Right cardiac atrium (tissue), 5 donors: ENCODE results near the gene MPST. TPM values are rescaled to one million over a fixed set of nuclear protein-coding genes. Genes with fewer than 3 reads are reported as not detected.

Experiments
- ATAC-seq, 2 donors: fragments of 200-7000 bp; cut with Tn5 transposase; one replicate each; pipeline versions ENCODE4 v1.8.0 to v1.9.1; 2020; ENCODE audit warnings: moderate library complexity in 2 of 2, mild to moderate bottlenecking in 1 of 2
- DNase-seq, 3 donors: peaks; one replicate each; pipeline ENCODE4 v3.0.0-alpha.2; 2020
- H3K27ac ChIP-seq: one replicate; pipeline ENCODE4 v1.5.1; 2013; ENCODE audit warnings: mild to moderate bottlenecking, low read length, control low read depth, moderate library complexity
- H3K27me3 ChIP-seq: one replicate; pipeline ENCODE4 v1.6.1; 2013; ENCODE audit not compliant: control insufficient read depth, insufficient read depth
- H3K4me1 ChIP-seq: one replicate; pipeline ENCODE4 v1.6.1; 2013; ENCODE audit warnings: low read length; ENCODE audit not compliant: control insufficient read depth, insufficient read depth
- H3K4me3 ChIP-seq: one replicate; pipeline ENCODE4 v1.5.1; 2013; ENCODE audit warnings: low read length, control low read depth
- H3K9me3 ChIP-seq: one replicate; pipeline ENCODE4 v1.6.1; 2013; ENCODE audit warnings: low read length; ENCODE audit not compliant: control insufficient read depth
- WGBS: extraction: QIAGEN DNeasy Blood & Tissue Kit; methylation state at CpG from one replicate; pipeline ENCODE4 v1.1.7; 2013; 5-methylcytosine and 5-hydroxymethylcytosine counted together
- intact Hi-C, 4 donors: fragments of 100-400 bp; cut with DNase I; formaldehyde crosslinking; loops; one replicate each; pipeline versions ENCODE4 v1.11.0 to v1.14.0; 2022 to 2023
- polyA plus RNA-seq: library from polyadenylated mRNA; stranded (reverse); fragments of 200-250 nt; gene quantifications from one replicate; pipeline ENCODE4 v1.2.3, GENCODE V29; 2013
- total RNA-seq, 4 donors: library from RNA; stranded (reverse); fragmentation: NEBNext Ultra II Directional; extraction: Animal tissue kit (Norgen Biotek cat#: 25700); gene quantifications; one replicate each; pipeline ENCODE4 v1.2.1, GENCODE V29; 2021
- donor health status: healthy with polysubstance abuse.
- donor health status: DM: no; HTN: yes; CAD: no.
- donor health status: DM: no; HTN: no; CAD: no.
- donor health status: DM: no; HTN: yes; CAD: no; lungs with severe emphysema.
- donor health status: DM: yes; HTN: yes; CAD: no.

MPST gene
- total and polyA plus RNA-seq, 5 donors, result 49.6 to 93.0 (median 57.3) TPM

DNA sequence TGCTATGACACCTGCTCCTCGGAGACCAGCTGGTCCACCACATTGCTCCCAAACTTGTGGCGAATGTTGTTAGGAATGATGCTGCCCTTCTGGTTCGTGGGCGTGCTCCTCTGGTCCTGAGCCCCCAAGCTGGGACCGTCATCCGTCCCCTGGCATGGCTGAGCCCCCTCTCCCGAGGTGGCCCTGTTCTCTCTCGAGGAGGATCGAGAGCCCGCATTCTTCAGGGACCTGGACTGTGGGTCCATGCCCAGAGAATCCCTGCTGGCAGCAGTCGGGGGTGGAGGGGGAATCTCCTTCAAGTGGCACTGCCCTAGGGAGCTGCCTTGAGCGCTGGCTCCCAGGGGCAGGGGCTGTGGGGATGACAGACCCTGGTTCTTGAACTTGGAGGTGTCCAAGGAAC is 17.7 kb upstream of the MPST start:
- no peaks in the 10 kb centered on the region for H3K4me1 ChIP-seq
- intact Hi-C loops, result no loop called here
- ATAC-seq, result no peak
- no peaks in the 10 kb centered on the region for H3K9me3 ChIP-seq
- DNase-seq, result no peak
- H3K4me3 ChIP-seq, result no peak overlapping the region
- 89% methylated on average over 12 of the region's 12 CpGs for WGBS
- no peaks in the 10 kb centered on the region for H3K27me3 ChIP-seq
- H3K27ac ChIP-seq, result no peak overlapping the region

DNA sequence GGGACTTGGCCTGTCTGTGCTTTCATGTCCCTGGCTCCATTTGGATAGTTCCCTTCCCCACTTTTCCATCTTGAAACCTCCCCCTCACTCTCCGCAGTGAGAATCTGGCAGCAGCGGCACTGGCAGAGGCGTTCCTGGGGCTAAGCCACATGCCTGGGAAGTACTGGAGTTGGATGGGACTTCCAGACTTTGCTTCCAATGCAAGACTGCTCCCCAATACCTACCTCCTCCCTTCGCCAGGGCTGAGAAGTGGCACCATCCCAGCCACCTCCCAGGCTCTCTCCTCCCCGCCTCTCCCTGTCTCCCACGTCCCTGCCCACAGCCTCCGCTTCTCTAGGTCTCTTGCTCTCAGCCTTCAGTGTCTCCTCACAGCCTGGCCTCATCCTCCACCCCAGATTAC is 16.9 kb upstream of the MPST start:
- no peak overlapping the region for H3K27ac ChIP-seq
- no peaks in the 10 kb centered on the region for H3K9me3 ChIP-seq
- DNase-seq, result no peak
- intact Hi-C loops, result no loop called here
- WGBS, result 74% methylated on average over 7 of the region's 7 CpGs
- H3K4me1 ChIP-seq, result peaks cover 4% of the 10 kb centered on the region
- no peaks in the 10 kb centered on the region for H3K27me3 ChIP-seq
- ATAC-seq, result no peak
- H3K4me3 ChIP-seq, result no peak overlapping the region

DNA sequence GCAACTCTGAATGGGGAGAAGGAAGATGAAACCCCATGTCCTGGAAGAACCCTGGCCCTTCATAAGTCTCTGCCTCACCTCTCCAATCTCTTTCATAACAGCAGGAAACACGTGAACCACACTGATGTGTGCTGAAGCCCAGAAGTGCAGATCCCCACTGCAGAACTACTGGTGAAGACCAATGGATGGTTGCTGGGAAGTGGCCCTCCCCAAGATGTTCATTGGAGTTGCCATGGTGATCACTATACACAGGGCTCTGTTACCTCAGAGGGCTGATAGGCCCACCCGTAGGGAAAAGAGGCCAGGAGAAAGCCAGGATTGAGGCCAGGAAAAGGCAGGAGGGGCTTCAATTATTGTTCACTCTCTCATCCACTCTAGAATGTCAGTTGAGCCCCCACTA is 11.9 kb upstream of the MPST start:
- Histone ChIP-seq H3K27ac (no peak overlapping the region), H3K4me3 (no peak overlapping the region), H3K4me1 (peaks cover 13% of the 10 kb centered on the region), H3K27me3 (no peaks in the 10 kb centered on the region), H3K9me3 (no peaks in the 10 kb centered on the region)
- 25% methylated on average over 2 of the region's 2 CpGs for WGBS
- ATAC-seq (peak in 1 of 2 donors; percentile 43), DNase-seq (no peak)
- intact Hi-C loops, result no loop called here

DNA sequence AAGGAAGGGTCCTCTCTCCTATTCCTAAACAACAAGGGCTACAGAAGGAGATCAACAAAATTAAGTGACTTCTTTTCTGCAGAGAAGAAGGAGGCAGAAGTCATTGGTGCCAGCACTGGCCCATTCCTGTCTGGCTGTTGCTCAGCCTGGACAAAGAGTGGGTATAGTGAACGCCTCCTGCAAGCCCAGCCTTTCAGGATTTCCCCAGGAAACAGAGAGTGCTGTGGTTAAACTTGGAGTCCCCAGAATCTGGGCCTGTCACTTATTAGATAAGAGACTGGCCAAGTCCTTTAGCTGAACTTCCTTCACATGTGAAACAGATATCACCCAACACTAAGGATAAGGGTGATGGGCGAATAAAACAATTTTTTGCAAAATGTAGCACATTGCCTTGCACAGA is 11.2 kb upstream of the MPST start:
- Histone ChIP-seq H3K4me3 (no peak overlapping the region), H3K4me1 (peaks cover 13% of the 10 kb centered on the region), H3K27ac (no peak overlapping the region), H3K9me3 (no peaks in the 10 kb centered on the region), H3K27me3 (no peaks in the 10 kb centered on the region)
- peak; percentile 66 to 80 for ATAC-seq
- DNase-seq, result no peak
- intact Hi-C loops, result no loop called here
- 49% methylated on average over 2 of the region's 2 CpGs for WGBS

DNA sequence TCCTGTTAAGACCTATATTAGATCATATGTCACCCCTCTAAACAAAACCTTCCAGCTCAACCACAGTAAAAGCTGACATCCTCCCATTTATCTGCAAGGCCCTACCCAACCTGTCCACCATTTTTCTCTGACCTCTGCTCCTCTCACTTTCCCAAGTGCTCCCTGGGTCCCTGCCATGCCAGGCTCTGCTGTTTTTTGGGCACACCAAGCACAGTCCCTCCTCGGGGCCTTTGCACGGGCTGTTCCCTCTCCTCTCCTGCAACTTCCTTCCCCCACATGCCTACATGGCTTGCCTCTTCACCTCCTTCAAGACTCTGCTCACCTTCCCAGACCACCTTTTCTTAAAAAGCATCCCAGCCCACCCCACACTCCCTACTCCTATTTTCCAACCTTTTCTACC is 10.1 kb upstream of the MPST start:
- WGBS, result 82% methylated on average over 2 of the region's 2 CpGs
- Histone ChIP-seq H3K4me1 (peaks cover 13% of the 10 kb centered on the region), H3K9me3 (no peaks in the 10 kb centered on the region), H3K27me3 (no peaks in the 10 kb centered on the region), H3K4me3 (no peak overlapping the region), H3K27ac (no peak overlapping the region)
- intact Hi-C loops, result no loop called here
- ATAC-seq (no peak), DNase-seq (no peak)

DNA sequence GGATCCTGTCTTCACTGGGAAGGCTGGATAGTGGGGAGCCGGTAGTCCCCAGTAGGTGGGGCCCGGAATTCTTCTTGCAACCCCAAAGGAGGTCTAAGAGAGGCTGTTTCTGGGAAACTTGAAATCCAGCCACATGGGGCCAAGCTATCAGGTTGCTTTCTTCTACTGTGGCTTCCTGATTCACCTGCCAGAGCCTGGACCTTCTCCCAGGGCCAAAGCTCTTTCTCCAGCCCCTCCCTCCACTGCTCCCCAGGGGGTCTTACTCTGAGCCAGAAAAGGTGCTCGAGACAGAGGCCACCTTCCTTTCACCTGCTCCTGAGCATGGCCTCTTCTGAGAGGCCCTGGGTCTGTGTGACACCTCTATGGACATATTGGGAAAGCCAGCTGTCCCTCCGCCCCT is 9.4 kb upstream of the MPST start:
- no peak for DNase-seq
- peaks cover 13% of the 10 kb centered on the region for H3K4me1 ChIP-seq
- no peak overlapping the region for H3K27ac ChIP-seq
- no peak for ATAC-seq
- WGBS, result 85% methylated on average over 4 of the region's 4 CpGs
- no peaks in the 10 kb centered on the region for H3K27me3 ChIP-seq
- intact Hi-C loops, result no loop called here
- no peak overlapping the region for H3K4me3 ChIP-seq
- no peaks in the 10 kb centered on the region for H3K9me3 ChIP-seq

DNA sequence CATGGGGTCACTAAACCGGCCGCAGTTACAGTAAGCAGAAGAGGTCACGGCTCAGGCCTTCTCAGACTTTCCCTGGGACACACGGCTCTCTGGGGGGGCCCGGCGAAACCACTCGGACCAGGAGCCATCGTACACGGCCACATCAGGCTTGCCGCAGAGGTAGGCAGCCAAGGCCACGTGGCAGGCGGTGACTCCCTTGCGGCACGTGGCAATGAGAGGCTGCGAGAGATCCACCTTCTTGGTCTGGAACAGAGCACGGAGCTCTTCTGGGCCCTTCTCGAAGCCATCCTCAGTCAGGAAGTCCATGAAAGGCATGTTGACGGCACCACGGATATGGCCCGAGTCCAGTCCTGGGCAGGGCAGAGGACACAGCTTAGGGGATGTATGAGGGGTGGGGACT is 8.6 kb upstream of the MPST start:
- 79% methylated on average over 20 of the region's 20 CpGs for WGBS
- ATAC-seq (no peak), DNase-seq (peak in 1 of 3 donors; percentile 50)

DNA sequence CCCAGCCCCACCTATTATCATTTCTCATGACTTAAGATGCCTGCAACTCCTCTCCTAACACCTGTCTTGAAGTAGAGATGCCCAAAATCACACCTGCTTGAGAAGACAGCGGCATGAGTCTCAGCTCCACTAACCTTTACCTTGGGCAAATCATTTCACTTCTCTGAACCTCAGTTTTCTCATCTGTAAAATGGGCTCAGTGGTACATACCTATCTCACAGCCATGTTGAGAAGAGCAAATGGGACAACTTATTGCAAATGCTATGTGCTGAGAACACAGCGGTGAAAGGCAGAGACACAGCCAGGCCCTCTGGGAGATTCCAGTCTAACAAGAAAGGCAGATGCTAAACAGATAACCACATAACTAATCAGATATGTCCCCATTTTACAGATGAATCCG is 8.1 kb upstream of the MPST start:
- intact Hi-C loops, result no loop called here
- H3K27me3 ChIP-seq, result no peaks in the 10 kb centered on the region
- H3K27ac ChIP-seq, result no peak overlapping the region
- H3K4me3 ChIP-seq, result no peak overlapping the region
- 96% methylated on average over 3 of the region's 3 CpGs for WGBS
- no peak for ATAC-seq
- H3K9me3 ChIP-seq, result no peaks in the 10 kb centered on the region
- peaks cover 16% of the 10 kb centered on the region for H3K4me1 ChIP-seq
- no peak for DNase-seq

More for the DNA sequence above, 8.6 kb upstream of the MPST start:
- intact Hi-C loops, result no loop called here
- H3K9me3 ChIP-seq, result no peaks in the 10 kb centered on the region
- H3K27me3 ChIP-seq, result no peaks in the 10 kb centered on the region
- no peak overlapping the region for H3K4me3 ChIP-seq
- no peak overlapping the region for H3K27ac ChIP-seq
- H3K4me1 ChIP-seq, result peaks cover 15% of the 10 kb centered on the region

DNA sequence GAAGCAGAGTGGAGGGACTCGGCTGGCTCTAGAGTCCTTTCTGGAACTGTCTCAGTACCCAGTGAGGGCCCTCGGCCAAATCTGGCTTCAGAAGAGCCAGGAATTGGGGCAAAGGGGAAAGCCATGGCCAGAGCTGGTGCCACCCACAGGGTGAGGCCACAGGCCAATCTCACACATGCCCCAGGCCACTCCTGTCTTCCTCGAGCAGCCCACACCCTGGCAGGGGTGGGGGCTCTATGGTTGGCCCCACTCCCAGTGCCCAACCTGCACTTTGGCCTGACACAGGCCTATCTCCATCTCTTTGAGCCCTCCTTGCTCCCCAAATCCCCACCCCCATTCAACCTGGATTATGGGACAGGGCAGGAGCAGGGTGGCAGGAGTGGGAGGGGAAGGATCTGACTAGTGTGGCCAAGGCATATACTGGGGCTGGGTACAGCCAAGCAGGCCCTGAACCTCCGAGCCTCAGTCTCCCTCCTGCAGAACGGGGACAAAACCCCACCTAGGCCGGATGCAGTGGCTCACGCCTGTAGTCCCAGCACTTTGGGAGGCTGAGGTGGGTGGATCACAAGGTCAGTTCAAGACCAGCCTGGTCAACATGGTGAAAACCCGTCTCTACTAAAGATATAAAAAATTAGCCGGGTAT is 7.2 kb upstream of the MPST start:
- peak; percentile 35 to 61 for ATAC-seq
- 80% methylated on average over 9 of the region's 9 CpGs for WGBS
- Histone ChIP-seq H3K4me1 (peaks cover 23% of the 10 kb centered on the region), H3K9me3 (no peaks in the 10 kb centered on the region), H3K4me3 (no peak overlapping the region), H3K27me3 (no peaks in the 10 kb centered on the region), H3K27ac (peak overlapping the region; percentile 29)
- peak; percentile 52 to 76 (median 72) for DNase-seq
- intact Hi-C loops, result no loop called here

DNA sequence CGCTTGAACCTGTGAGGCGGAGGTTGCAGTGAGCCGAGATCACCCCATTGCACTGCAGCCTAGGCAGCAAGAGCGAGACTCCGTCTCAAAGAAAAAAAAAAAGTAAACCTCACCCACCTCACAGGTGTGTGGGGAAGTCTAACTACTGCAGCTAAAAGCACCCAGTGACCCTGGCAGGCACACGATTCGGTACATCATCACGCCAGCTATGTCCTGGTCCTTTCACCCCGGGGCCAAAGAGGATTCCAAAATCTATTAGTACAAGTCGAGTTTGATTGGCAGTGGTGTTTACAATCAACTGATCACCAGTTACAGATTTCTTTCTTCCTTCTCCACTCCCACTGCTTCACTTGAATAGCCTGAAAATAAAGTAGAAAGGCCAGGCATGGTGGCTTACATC is 6.6 kb upstream of the MPST start:
- intact Hi-C loops, result no loop called here
- DNase-seq, result no peak
- Histone ChIP-seq H3K9me3 (no peaks in the 10 kb centered on the region), H3K27ac (no peak overlapping the region), H3K4me3 (no peak overlapping the region), H3K4me1 (peaks cover 23% of the 10 kb centered on the region), H3K27me3 (no peaks in the 10 kb centered on the region)
- WGBS, result 75% methylated on average over 10 of the region's 10 CpGs
- ATAC-seq, result no peak

DNA sequence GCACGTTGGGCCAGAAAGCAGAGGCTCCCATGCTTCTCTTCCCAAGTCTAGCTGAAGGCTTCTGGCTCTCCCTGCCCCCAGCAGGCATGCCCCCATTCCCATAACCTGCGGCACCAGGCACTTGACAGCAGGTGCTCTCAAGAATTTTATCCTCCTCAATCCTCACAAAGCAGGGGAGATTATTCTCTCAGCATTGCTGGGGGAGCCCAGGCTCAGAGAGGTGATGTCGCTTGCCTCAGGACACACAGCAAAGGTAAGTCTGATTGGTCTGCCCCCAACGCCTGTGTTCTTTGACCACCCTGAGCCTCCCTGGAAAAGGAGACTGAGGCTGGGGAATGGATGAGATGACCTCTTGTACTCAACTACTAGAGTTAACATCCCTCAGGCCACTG is 5.1 kb upstream of the MPST start:
- Histone ChIP-seq H3K9me3 (no peaks in the 10 kb centered on the region), H3K4me1 (peaks cover 23% of the 10 kb centered on the region), H3K27ac (no peak overlapping the region), H3K27me3 (no peaks in the 10 kb centered on the region), H3K4me3 (no peak overlapping the region)
- 79% methylated on average over 4 of the region's 4 CpGs for WGBS
- no peak for ATAC-seq
- intact Hi-C loops, result no loop called here
- DNase-seq, result peak in 1 of 3 donors; percentile 32
